HFFc6 (cell line): ENCODE measurements around the gene EDN2. TPM values are rescaled to one million over a fixed set of nuclear protein-coding genes. Genes with fewer than 3 reads are reported as not detected.

Source experiments
- DNase-seq: peaks from one replicate; pipeline ENCODE4 v3.0.0-alpha.2; 2018
- H3K27ac Mint-ChIP-seq: 2 replicates; pipeline ENCODE4 v1.8.0; 2020; ENCODE audit warnings: mild to moderate bottlenecking, mixed read lengths
- H3K27me3 Mint-ChIP-seq: 2 replicates; pipeline ENCODE4 v1.8.0; 2021; ENCODE audit warnings: mild to moderate bottlenecking, moderate library complexity, mixed read lengths; ENCODE audit not compliant: insufficient read depth
- H3K36me3 Mint-ChIP-seq: 2 replicates; pipeline ENCODE4 v1.8.0; 2021; ENCODE audit warnings: low read depth, mixed read lengths
- H3K4me1 Mint-ChIP-seq: 2 replicates; pipeline ENCODE4 v1.8.0; 2020; ENCODE audit warnings: low read depth, mixed read lengths
- H3K4me3 Mint-ChIP-seq: 2 replicates; pipeline ENCODE4 v1.8.0; 2020; ENCODE audit warnings: mild to moderate bottlenecking, moderate library complexity, mixed read lengths
- H3K9me3 Mint-ChIP-seq: 2 replicates; pipeline ENCODE4 v1.8.0; 2020; ENCODE audit warnings: mild to moderate bottlenecking, mixed read lengths
- CTCF ChIP-seq: fragments of 200-600 bp; sonication (generic); IDR thresholded peaks from 2 replicates; pipeline ENCODE4 v1.5.0; 2021; ENCODE audit warnings: antibody characterized with exemption, mild to moderate bottlenecking
- total RNA-seq, 6 experiments: library from RNA; stranded (reverse); fragmentation: NEBNext Ultra II Directional; extraction: Animal tissue kit (Norgen Biotek cat#: 25700); gene quantifications; 2 replicates in 1 of 6; 3 replicates in 5 of 6; pipeline ENCODE4 v1.2.3, GENCODE V29; 2021

Gene EDN2
- total RNA-seq, 6 experiments from 2014 or later: not detected

- TF ChIP-seq CTCF: no peak
- Mint-ChIP-seq H3K4me3 (no peak overlapping the region; the same call in 1 of the 2 replicates), H3K27ac (peak overlapping the region; percentile 75), H3K27me3 (no peaks in the 10 kb centered on the region; the same call in 1 of the 2 replicates), H3K9me3 (no peaks in the 10 kb centered on the region), H3K36me3 (no peaks in the 10 kb centered on the region), H3K4me1 (peaks cover 53% of the 10 kb centered on the region)
- DNase-seq: no peak
These were observed 12.6 kb upstream of the EDN2 start for GRCh38 chr1:41497056-41497440.

- H3K36me3 Mint-ChIP-seq: no peaks in the 10 kb centered on the region
- H3K9me3 Mint-ChIP-seq: no peaks in the 10 kb centered on the region
- H3K4me3 Mint-ChIP-seq: peak overlapping the region; percentile 51; the same call in 1 of the 2 replicates
- no peak for TF ChIP-seq CTCF
- peak; percentile 59 for DNase-seq
- peak overlapping the region; percentile 75 for H3K27ac Mint-ChIP-seq
- H3K4me1 Mint-ChIP-seq: peaks cover 53% of the 10 kb centered on the region
- H3K27me3 Mint-ChIP-seq: no peaks in the 10 kb centered on the region; the same call in 1 of the 2 replicates
These were observed 11.9 kb upstream of the EDN2 start for GRCh38 chr1:41496080-41497055.

GRCh38 chr1:41495210-41495948 is 10.9 kb upstream of the EDN2 start:
- DNase-seq: no peak
- TF ChIP-seq CTCF: peak; percentile 46
- H3K9me3 Mint-ChIP-seq: no peaks in the 10 kb centered on the region
- peak overlapping the region; percentile 45 for H3K27ac Mint-ChIP-seq
- H3K27me3 Mint-ChIP-seq: peaks cover 2% of the 10 kb centered on the region
- H3K4me1 Mint-ChIP-seq: peaks cover 48% of the 10 kb centered on the region
- H3K4me3 Mint-ChIP-seq: peak overlapping the region; percentile 51
- H3K36me3 Mint-ChIP-seq: no peaks in the 10 kb centered on the region

- peaks cover 2% of the 10 kb centered on the region for H3K27me3 Mint-ChIP-seq
- TF ChIP-seq CTCF: no peak
- no peaks in the 10 kb centered on the region for H3K36me3 Mint-ChIP-seq
- DNase-seq: no peak
- 0 out of 2 replicates have a peak overlapping the region, but pooled peaks have one; percentile 12 for H3K27ac Mint-ChIP-seq
- H3K9me3 Mint-ChIP-seq: no peaks in the 10 kb centered on the region
- no peak overlapping the region for H3K4me3 Mint-ChIP-seq
- peaks cover 44% of the 10 kb centered on the region for H3K4me1 Mint-ChIP-seq
These were observed 10.1 kb upstream of the EDN2 start for GRCh38 chr1:41494351-41495209.
